Liver (tissue), 9 donors: Measurements from ENCODE around the gene ZNF580. TPM values are rescaled to one million over a fixed set of nuclear protein-coding genes. Genes with fewer than 3 reads are reported as not detected.
A peak's percentile ranks its signal among the peaks of the same experiment; 100 is the strongest.

Experiments
- DNase-seq: peaks from one replicate; pipeline ENCODE4 v3.0.0-alpha.2; 2017; ENCODE audit warnings: low spot score
- H3K27ac ChIP-seq, 2 donors: one replicate each; pipeline ENCODE4 v1.7.0; 2013; ENCODE audit warnings: inconsistent platforms in 2 of 2, low read length in 2 of 2, control low read depth in 1 of 2, low read depth in 1 of 2, mild to moderate bottlenecking in 1 of 2
- H3K27me3 ChIP-seq, 4 donors: one replicate each; pipeline versions ENCODE4 v1.6.1 to v1.7.0; 2013; ENCODE audit warnings: low read length in 3 of 4, inconsistent platforms in 1 of 4, mild to moderate bottlenecking in 1 of 4, moderate library complexity in 1 of 4; ENCODE audit not compliant: control insufficient read depth in 4 of 4, insufficient read depth in 4 of 4
- H3K36me3 ChIP-seq, 4 donors: one replicate each; pipeline versions ENCODE4 v1.6.1 to v1.7.0; 2013; ENCODE audit warnings: low read length in 3 of 4, mild to moderate bottlenecking in 3 of 4, low read depth in 1 of 4, moderate library complexity in 1 of 4; ENCODE audit not compliant: control insufficient read depth in 4 of 4, insufficient read depth in 3 of 4
- H3K4me1 ChIP-seq, 4 donors: one replicate each; pipeline versions ENCODE4 v1.6.1 to v1.7.0; 2013; ENCODE audit warnings: low read length in 3 of 4, mild to moderate bottlenecking in 3 of 4, moderate library complexity in 1 of 4; ENCODE audit not compliant: control insufficient read depth in 4 of 4, insufficient read depth in 4 of 4
- H3K4me3 ChIP-seq, 3 donors: one replicate each; pipeline versions ENCODE4 v1.6.1 to v1.7.0; 2013; ENCODE audit warnings: low read length in 3 of 3, control low read depth in 1 of 3, low read depth in 1 of 3, mild to moderate bottlenecking in 1 of 3
- H3K9ac ChIP-seq, 2 donors: one replicate each; pipeline ENCODE4 v1.7.0; 2013; ENCODE audit warnings: low read length in 2 of 2, mild to moderate bottlenecking in 2 of 2, moderate library complexity in 2 of 2, control low read depth in 1 of 2, low read depth in 1 of 2
- H3K9me3 ChIP-seq, 4 donors: one replicate each; pipeline versions ENCODE4 v1.6.1 to v1.7.0; 2013; ENCODE audit warnings: low read length in 3 of 4; ENCODE audit not compliant: control insufficient read depth in 4 of 4
- EGR1 ChIP-seq, 2 donors: IDR thresholded peaks; 2 replicates each; pipeline ENCODE4 v1.6.1; 2016 to 2018; ENCODE audit warnings: antibody characterized with exemption in 2 of 2, low read depth in 2 of 2
- FOXA1 ChIP-seq: IDR thresholded peaks from 2 replicates; pipeline ENCODE4 v1.6.1; 2016; ENCODE audit warnings: antibody characterized with exemption
- FOXA2 ChIP-seq: IDR thresholded peaks from 2 replicates; pipeline ENCODE4 v1.6.1; 2016; ENCODE audit warnings: antibody characterized with exemption
- GABPA ChIP-seq, 2 donors: IDR thresholded peaks in 1 of 2; conservative IDR thresholded peaks in 1 of 2; 2 replicates each; pipeline ENCODE4 v1.6.1; 2016; ENCODE audit warnings: antibody characterized with exemption in 2 of 2, mild to moderate bottlenecking in 1 of 2, moderate library complexity in 1 of 2
- HNF4A ChIP-seq, 2 donors: conservative IDR thresholded peaks; 2 replicates each; pipeline ENCODE4 v1.6.1; 2016; ENCODE audit warnings: antibody characterized with exemption in 2 of 2, mild to moderate bottlenecking in 2 of 2
- HNF4G ChIP-seq: IDR thresholded peaks from 2 replicates; pipeline ENCODE4 v1.6.1; 2016; ENCODE audit warnings: antibody characterized with exemption
- JUND ChIP-seq, 2 donors: IDR thresholded peaks; 2 replicates each; pipeline ENCODE4 v1.6.1; 2016; ENCODE audit warnings: antibody characterized with exemption in 2 of 2
- NR2F2 ChIP-seq: IDR thresholded peaks from 2 replicates; pipeline ENCODE4 v1.6.1; 2016; ENCODE audit warnings: antibody characterized with exemption
- RAD21 ChIP-seq, 2 donors: IDR thresholded peaks; 2 replicates each; pipeline ENCODE4 v1.6.1; 2016; ENCODE audit warnings: antibody characterized with exemption in 2 of 2, mild to moderate bottlenecking in 2 of 2
- RXRA ChIP-seq, 2 donors: IDR thresholded peaks; 2 replicates each; pipeline ENCODE4 v1.6.1; 2017 to 2018; ENCODE audit warnings: antibody characterized with exemption in 2 of 2, mild to moderate bottlenecking in 1 of 2
- SP1 ChIP-seq: IDR thresholded peaks from 2 replicates; pipeline ENCODE4 v1.6.1; 2018; ENCODE audit warnings: antibody characterized with exemption, mild to moderate bottlenecking
- TAF1 ChIP-seq: conservative IDR thresholded peaks from 2 replicates; pipeline ENCODE4 v1.6.1; 2016; ENCODE audit warnings: antibody characterized with exemption, mild to moderate bottlenecking
- YY1 ChIP-seq: IDR thresholded peaks from 2 replicates; pipeline ENCODE4 v1.6.1; 2016; ENCODE audit warnings: antibody characterized with exemption, mild to moderate bottlenecking
- WGBS: extraction: QIAGEN DNeasy Blood & Tissue Kit; methylation state at CpG from one replicate; pipeline ENCODE4 v1.1.7; 2013; 5-methylcytosine and 5-hydroxymethylcytosine counted together
- polyA plus RNA-seq, 2 donors: library from polyadenylated mRNA; stranded (reverse) in 1 of 2; unstranded in 1 of 2; fragments of 200-250 nt in 1 of 2; fragments of >200 nt in 1 of 2; fragmentation: Nextera tagmentation in 1 of 2; extraction: Ambion mirVana in 1 of 2; gene quantifications; one replicate each; pipeline versions ENCODE4 v1.2.1 to v1.2.3, GENCODE V29; 2013 to 2015
- total RNA-seq, 2 donors: library from RNA; depleted of rRNA; stranded (reverse); fragments of >200 nt; gene quantifications; one replicate each; pipeline ENCODE4 v1.2.3, GENCODE V29; 2014
- TF ChIP-seq, protein P1 (sequence below): IDR thresholded peaks from 2 replicates; pipeline ENCODE4 v1.6.1; 2016; ENCODE audit warnings: antibody characterized with exemption
- TF ChIP-seq, protein P2 (sequence below): IDR thresholded peaks from 2 replicates; pipeline ENCODE4 v1.6.1; 2016; ENCODE audit warnings: antibody characterized with exemption, mild to moderate bottlenecking
- TF ChIP-seq, protein P3 (sequence below): IDR thresholded peaks from 2 replicates; pipeline ENCODE4 v1.6.1; 2016; ENCODE audit warnings: antibody characterized with exemption
- TF ChIP-seq, protein P4 (sequence below): fragments of 150-350 bp; IDR thresholded peaks from 2 replicates; pipeline ENCODE4 v1.5.1; 2017; ENCODE audit warnings: improper control_type of control experiment, low read depth, low read length; ENCODE audit not compliant: missing input control
- TF ChIP-seq, protein P5 (sequence below): IDR thresholded peaks from 2 replicates; pipeline ENCODE4 v1.6.1; 2016; ENCODE audit warnings: antibody characterized with exemption
- donor health status: healthy.
- donor health status: healthy.
- donor health status: healthy.
- donor health status: healthy.
- donor health status: healthy.

The ZNF580 gene
- total and polyA plus RNA-seq, 4 donors, result 2.6 to 5.2 (median 5.1) TPM

DNA sequence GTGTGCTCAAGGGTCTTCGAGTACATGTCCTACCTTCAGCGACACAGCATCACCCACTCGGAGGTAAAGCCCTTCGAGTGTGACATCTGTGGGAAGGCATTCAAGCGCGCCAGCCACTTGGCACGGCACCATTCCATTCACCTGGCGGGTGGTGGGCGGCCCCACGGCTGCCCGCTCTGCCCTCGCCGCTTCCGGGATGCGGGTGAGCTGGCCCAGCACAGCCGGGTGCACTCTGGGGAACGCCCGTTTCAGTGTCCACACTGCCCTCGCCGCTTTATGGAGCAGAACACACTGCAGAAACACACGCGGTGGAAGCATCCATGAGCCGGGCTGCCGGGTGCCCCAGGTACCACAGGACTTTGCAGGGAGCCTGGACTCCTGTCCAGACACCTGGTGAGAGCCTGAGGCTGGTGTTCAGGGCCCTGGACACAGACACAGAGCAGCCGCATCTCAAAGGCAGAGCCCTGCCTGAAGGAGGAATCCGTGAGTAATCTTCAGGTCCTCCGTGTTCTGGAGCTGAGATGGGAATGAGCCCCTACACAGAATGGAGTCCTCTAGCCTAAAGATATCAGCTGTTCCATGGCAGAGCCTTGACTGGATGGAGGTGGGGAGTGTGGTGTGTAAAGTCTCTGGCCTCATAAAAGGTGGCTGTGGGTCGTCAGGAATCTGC lies 4.2 kb downstream of the ZNF580 start:
- peak overlapping the region in 1 of 3 donors; percentile 70 for H3K4me3 ChIP-seq
- H3K4me1 ChIP-seq, result peaks cover 24 to 69% (median 58%) of the 10 kb centered on the region in 4 donors
- no peaks in the 10 kb centered on the region for H3K9me3 ChIP-seq
- no peak overlapping the region for H3K27ac ChIP-seq
- no peak for DNase-seq
- H3K36me3 ChIP-seq, result peaks cover 0 to 9% (median under 1%) of the 10 kb centered on the region in 4 donors
- no peak overlapping the region for H3K9ac ChIP-seq
- TF ChIP-seq SP1 (no peak), HNF4G (no peak), JUND (IDR thresholded peaks at IDR 0.05) (no peak), RAD21 (IDR thresholded peaks at IDR 0.05) (no peak), RXRA (IDR thresholded peaks at IDR 0.05) (no peak), FOXA2 (no peak), EGR1 (IDR thresholded peaks at IDR 0.05; ENCODE audit: low read depth in 2 of 2) (no peak), YY1 (no peak), NR2F2 (no peak), TAF1 (no peak)
- TF ChIP-seq, protein P1, sequence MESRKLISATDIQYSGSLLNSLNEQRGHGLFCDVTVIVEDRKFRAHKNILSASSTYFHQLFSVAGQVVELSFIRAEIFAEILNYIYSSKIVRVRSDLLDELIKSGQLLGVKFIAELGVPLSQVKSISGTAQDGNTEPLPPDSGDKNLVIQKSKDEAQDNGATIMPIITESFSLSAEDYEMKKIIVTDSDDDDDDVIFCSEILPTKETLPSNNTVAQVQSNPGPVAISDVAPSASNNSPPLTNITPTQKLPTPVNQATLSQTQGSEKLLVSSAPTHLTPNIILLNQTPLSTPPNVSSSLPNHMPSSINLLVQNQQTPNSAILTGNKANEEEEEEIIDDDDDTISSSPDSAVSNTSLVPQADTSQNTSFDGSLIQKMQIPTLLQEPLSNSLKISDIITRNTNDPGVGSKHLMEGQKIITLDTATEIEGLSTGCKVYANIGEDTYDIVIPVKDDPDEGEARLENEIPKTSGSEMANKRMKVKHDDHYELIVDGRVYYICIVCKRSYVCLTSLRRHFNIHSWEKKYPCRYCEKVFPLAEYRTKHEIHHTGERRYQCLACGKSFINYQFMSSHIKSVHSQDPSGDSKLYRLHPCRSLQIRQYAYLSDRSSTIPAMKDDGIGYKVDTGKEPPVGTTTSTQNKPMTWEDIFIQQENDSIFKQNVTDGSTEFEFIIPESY, result no peak
- TF ChIP-seq, protein P2, sequence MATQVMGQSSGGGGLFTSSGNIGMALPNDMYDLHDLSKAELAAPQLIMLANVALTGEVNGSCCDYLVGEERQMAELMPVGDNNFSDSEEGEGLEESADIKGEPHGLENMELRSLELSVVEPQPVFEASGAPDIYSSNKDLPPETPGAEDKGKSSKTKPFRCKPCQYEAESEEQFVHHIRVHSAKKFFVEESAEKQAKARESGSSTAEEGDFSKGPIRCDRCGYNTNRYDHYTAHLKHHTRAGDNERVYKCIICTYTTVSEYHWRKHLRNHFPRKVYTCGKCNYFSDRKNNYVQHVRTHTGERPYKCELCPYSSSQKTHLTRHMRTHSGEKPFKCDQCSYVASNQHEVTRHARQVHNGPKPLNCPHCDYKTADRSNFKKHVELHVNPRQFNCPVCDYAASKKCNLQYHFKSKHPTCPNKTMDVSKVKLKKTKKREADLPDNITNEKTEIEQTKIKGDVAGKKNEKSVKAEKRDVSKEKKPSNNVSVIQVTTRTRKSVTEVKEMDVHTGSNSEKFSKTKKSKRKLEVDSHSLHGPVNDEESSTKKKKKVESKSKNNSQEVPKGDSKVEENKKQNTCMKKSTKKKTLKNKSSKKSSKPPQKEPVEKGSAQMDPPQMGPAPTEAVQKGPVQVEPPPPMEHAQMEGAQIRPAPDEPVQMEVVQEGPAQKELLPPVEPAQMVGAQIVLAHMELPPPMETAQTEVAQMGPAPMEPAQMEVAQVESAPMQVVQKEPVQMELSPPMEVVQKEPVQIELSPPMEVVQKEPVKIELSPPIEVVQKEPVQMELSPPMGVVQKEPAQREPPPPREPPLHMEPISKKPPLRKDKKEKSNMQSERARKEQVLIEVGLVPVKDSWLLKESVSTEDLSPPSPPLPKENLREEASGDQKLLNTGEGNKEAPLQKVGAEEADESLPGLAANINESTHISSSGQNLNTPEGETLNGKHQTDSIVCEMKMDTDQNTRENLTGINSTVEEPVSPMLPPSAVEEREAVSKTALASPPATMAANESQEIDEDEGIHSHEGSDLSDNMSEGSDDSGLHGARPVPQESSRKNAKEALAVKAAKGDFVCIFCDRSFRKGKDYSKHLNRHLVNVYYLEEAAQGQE, result no peak
- WGBS, result 91% methylated on average over 28 of the region's 28 CpGs
- H3K27me3 ChIP-seq, result no peaks in the 10 kb centered on the region

DNA sequence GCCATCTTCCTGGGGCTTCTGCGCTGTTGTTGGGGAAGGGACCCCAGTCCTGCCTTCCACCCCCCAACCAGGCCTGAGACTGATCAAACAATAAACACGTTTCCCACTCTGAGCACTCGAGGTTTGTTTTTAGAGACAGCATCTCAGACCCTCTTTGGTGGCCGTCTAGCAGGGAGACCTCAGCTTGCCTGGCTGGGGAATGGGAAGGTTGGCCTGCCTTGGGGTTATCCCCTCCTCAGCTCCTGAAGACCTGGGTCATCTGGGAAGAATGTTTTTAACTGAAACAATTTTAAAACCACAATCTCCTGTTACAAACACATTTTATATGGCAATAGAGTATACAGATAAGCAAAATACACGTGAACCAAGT lies 4.7 kb downstream of the ZNF580 start:
- Histone ChIP-seq H3K36me3 (peaks cover 0 to 9% (median under 1%) of the 10 kb centered on the region in 4 donors), H3K4me3 (no peak overlapping the region), H3K9me3 (no peaks in the 10 kb centered on the region), H3K4me1 (peaks cover 22 to 63% (median 53%) of the 10 kb centered on the region in 4 donors), H3K9ac (no peak overlapping the region), H3K27me3 (no peaks in the 10 kb centered on the region), H3K27ac (no peak overlapping the region)
- DNase-seq, result no peak
- 77% methylated on average over 5 of the region's 5 CpGs for WGBS
- TF ChIP-seq EGR1 (IDR thresholded peaks at IDR 0.05; ENCODE audit: low read depth in 2 of 2) (no peak), GABPA (IDR thresholded peaks at IDR 0.05 in 1 of 2, conservative IDR thresholded peaks at IDR 0.05 in 1 of 2) (no peak), RAD21 (IDR thresholded peaks at IDR 0.05) (no peak), NR2F2 (no peak), FOXA2 (no peak), YY1 (no peak), FOXA1 (no peak), SP1 (no peak), HNF4G (no peak), RXRA (IDR thresholded peaks at IDR 0.05) (no peak), HNF4A (conservative IDR thresholded peaks at IDR 0.05) (no peak), TAF1 (no peak)
- TF ChIP-seq, protein P3, sequence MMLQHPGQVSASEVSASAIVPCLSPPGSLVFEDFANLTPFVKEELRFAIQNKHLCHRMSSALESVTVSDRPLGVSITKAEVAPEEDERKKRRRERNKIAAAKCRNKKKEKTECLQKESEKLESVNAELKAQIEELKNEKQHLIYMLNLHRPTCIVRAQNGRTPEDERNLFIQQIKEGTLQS, result no peak
- TF ChIP-seq, protein P4, sequence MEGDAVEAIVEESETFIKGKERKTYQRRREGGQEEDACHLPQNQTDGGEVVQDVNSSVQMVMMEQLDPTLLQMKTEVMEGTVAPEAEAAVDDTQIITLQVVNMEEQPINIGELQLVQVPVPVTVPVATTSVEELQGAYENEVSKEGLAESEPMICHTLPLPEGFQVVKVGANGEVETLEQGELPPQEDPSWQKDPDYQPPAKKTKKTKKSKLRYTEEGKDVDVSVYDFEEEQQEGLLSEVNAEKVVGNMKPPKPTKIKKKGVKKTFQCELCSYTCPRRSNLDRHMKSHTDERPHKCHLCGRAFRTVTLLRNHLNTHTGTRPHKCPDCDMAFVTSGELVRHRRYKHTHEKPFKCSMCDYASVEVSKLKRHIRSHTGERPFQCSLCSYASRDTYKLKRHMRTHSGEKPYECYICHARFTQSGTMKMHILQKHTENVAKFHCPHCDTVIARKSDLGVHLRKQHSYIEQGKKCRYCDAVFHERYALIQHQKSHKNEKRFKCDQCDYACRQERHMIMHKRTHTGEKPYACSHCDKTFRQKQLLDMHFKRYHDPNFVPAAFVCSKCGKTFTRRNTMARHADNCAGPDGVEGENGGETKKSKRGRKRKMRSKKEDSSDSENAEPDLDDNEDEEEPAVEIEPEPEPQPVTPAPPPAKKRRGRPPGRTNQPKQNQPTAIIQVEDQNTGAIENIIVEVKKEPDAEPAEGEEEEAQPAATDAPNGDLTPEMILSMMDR, result no peak
- TF ChIP-seq, protein P2, result no peak
- TF ChIP-seq, protein P1, result no peak
- TF ChIP-seq, protein P5, sequence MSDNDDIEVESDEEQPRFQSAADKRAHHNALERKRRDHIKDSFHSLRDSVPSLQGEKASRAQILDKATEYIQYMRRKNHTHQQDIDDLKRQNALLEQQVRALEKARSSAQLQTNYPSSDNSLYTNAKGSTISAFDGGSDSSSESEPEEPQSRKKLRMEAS, result no peak
